ENCODE measurements around the gene JARID2.

GRCh38 chr6:15393605-15394004, 147.7 kb downstream of the JARID2 start:
- TF ChIP-seq, protein P1, sequence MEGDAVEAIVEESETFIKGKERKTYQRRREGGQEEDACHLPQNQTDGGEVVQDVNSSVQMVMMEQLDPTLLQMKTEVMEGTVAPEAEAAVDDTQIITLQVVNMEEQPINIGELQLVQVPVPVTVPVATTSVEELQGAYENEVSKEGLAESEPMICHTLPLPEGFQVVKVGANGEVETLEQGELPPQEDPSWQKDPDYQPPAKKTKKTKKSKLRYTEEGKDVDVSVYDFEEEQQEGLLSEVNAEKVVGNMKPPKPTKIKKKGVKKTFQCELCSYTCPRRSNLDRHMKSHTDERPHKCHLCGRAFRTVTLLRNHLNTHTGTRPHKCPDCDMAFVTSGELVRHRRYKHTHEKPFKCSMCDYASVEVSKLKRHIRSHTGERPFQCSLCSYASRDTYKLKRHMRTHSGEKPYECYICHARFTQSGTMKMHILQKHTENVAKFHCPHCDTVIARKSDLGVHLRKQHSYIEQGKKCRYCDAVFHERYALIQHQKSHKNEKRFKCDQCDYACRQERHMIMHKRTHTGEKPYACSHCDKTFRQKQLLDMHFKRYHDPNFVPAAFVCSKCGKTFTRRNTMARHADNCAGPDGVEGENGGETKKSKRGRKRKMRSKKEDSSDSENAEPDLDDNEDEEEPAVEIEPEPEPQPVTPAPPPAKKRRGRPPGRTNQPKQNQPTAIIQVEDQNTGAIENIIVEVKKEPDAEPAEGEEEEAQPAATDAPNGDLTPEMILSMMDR (IDR thresholded peaks at IDR 0.05): no peak
- TF ChIP-seq POLR2A (IDR thresholded peaks at IDR 0.05): no peak
